NCI-H2107 treated with DMSO at 0.1 percent for 48 hours (cell line): ENCODE results near the gene SMIM3.

Experiments
- DNase-seq: peaks from one replicate; lab custom pipeline; 2025; ENCODE audit not compliant: unreplicated experiment; lab: John Stamatoyannopoulos, UW

SMIM3 gene

DNA sequence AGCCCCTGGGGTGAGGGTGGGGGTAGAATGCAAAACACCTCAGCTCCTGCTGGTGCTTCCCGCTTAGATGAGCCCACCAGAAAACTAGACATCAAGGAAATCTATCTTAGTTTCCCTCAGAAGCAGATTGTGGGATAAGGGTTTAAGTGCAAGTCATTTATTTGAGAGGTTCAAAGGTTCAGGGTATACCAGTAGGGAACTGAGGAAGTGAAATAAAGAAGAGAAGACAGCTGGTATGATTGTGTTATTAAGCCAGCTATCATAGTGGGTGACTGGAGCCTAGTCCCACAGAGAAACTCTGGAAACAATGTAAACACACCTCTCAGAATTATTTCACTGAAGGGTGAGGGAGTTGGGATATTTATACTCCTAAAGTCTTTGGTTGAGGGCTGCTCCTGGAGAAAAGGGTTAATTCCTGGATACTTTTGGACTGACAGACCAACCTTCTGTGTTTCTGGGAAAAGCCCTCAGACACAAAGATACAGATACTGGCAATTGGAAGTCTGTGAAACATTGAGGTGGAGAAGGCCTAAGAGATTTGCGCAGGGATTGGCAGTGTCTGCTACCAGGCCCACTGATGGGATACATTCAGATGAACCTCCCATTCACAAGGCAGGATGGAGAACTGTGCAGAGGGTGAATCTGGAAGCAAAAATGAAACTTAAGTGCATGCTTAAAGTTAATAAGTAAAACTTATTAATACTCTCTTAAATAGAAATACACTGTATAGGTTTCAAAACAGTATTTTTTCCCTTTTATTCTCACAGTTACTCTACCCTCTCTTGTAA is 13.4 kb upstream of the SMIM3 start:
- DNase-seq = no peak

DNA sequence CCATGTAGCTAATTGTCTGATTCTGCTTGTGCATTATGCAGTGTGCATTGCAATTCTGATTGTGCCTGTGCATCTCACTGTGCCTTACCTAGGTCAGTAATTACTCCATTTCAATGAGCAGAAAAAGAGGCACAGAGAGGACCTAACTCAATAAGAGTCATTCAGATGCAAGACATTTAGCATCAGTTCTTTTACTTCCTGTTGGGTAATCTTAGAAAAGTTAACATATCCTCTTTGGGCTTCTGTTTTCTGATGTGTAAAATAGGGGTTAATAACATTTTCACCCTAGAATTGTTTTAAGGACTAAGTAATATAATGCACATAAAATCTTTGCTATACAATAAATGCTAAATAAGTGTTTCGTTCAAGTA is 12.8 kb upstream of the SMIM3 start:
- no peak for DNase-seq

DNA sequence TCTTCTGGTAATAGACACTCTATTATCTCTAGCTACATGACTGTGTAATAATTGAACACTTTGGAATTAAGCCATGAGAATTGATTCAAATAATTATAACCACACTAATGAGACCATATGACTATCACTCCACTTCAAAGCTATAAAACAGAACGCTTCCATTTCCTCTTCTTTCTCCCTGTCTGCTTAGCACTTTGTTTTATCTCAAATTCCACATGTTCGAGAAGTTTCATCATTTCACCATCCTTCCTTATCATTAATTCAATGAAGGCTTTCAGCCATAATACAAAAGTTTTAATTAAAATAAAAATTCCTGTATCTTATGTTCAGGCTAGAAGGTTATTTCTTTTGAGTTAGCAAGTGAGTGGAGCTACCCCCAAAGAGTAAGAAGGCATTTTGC is 12.3 kb upstream of the SMIM3 start:
- DNase-seq = no peak

DNA sequence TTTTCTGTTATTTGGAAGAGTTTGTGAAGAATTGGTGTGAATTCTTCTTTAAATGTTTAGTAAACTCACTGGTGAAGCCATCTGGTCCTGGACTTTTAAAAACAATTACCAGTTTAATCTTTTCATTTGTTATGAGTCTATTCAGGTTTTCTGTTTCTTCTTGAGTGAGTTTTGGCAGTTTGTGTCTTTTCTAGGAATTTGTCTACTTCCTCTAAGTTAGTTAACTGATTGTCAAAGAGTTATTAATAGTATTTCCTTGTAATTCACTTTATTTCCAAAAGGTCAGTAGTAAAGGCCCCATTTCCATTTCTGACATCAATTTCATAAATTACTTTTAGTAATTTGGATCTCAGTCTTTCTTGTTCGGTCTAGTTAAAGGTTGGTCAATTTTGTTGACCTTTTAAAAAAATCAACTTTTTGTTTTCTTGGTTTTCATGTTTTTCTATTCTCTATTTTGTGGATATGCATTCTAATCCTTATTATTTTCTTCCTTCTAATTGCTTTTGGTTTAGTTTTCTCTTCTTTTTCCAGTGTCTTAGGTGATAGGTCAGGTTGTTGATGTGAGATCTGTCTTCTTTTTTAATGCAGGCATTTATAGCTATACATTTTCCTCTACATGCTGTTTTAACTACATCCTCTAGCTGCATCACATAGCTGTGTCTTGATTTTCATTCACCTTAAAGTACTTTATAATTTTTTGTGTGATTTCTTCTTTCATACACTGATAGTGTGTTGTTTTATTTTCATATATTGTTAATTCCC is 7.3 kb upstream of the SMIM3 start:
- no peak for DNase-seq

DNA sequence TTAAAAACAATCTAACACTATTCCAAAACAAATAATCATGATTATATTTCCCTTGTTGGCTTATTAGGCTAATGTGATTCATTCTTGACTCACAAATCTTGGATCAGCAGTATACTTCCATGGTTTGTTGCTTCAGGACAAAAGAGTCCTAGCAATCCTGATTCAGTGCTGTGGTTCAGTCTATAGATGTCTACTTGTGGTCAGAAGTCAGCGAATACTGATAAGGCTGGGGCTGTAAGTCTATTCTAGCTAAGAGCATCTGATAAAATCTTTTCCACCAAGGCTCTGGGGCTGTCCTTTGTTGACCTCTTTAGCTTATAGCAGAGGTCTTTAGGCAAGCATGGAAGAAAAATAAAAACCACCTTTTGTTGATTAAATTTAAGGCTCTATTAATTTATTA is 4.4 kb upstream of the SMIM3 start:
- no peak for DNase-seq

DNA sequence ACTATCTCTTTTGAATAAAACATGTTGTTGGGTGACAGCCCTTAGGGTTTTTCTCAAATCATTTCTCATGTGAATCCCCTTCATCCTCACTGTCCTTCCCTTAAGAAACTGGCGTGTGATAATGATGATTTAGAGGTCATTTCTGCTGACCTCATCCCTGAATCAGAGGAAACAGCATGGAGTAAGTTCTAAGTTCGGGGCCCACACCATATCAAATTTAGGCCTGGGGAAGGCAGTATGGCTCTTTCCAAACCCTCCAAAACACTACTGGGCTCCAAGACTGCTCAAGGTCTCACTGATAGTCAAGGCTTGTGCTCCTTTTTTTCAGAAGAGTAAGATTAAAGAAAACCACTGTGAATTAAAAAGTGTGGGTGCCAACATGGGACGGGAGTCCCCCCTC is 872 bp upstream of the SMIM3 start:
- DNase-seq = no peak

DNA sequence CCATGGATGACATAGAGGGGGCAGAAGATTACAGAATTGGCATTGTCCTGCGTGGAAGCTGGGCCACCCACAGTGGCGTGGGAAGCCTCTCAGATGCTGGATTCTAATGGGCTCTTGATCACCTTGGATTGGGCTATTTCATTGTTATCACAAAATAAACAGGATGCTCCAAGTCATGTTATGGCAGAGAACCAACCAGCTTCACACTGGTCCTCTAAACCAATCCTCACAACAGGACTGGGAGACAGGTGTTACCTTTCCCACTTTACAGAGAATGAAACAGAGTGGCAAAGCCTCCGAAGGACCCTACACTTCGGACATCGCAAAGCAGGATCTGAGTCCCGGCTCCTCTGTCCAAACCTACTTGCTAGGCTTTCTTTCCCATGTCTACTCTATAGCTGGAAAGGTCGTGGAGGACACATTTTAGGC is 455 bp upstream of the SMIM3 start:
- DNase-seq = no peak

DNA sequence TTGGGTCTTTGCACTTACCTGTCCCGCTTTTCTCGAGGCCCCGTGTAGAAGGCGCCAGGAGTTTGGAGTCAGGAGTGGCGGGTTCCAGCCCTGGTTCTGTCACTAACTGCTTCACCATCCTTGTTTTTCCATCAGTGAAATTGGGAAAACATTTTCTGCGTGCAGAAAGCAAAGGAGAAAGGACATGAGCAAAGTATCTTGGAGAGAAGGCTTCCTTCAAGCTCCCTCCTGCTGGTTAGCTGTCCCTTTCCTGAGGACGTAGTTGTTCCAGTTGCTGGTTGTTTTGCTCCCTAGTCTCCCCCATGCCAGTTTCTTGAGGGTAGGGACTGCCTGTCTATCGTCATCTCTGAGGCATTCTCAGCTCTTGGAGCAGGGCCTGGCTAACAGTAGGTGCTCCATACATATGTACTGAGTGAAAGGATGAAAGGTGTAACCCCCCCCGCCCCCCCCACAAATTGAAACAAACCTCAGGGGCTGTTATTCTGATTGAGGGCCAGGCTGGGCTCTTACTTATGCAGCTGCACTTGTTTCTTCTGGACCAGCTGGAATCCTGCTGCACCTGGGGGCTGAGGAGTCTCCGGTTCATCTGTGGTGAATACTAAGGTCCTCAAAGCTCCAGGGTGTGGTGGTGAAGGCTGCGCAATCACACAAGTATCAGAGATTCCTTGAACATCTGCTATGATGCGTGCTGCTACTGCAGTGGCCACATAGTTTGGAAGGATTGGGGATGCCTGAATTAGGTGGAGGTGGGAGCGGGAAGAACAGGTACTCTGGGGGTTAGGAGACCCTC is 1.0 kb downstream of the SMIM3 start:
- DNase-seq = no peak

DNA sequence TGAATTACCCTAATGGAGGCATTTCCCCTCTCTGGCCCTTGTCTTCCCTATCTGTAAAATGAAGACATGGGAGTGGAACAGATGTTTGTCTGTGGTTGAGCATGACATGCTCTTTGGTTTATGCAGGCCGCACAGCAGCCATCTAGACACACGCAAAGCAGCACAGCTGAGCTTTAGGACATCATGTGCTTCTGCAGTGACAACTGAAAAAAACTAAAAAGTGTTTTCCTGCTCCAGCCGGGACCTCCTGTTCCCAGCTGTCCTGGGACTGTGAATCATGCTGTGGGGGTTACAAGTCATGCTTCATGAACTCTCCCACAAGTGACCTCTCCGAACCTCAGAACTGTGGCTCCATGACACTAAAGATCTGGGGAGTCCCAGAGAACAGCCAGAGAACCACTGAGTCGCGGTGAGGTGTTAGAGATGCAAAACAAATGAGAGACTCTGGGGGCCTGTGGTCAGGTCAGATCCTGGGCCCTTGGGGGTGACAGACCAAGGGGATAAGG is 1.7 kb downstream of the SMIM3 start:
- DNase-seq = no peak

DNA sequence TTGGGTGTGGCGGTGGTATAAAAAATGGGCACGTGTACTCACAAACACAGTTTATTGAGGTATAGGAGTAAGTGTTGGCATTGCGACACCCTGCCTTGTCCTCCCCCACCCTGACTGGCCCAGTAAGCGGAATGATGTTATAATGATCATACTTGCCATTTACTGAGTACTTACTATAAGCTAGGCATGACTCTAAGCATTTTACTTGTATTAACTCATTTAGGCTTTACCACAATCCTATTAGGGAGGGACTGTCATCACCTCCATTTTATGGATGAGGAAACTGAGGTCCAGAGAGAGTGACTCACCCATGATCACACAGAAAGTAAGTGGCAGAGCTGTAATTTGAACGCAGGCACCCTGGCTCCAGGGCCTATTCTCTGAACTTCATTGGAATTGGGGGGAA is 2.3 kb downstream of the SMIM3 start:
- DNase-seq = no peak

DNA sequence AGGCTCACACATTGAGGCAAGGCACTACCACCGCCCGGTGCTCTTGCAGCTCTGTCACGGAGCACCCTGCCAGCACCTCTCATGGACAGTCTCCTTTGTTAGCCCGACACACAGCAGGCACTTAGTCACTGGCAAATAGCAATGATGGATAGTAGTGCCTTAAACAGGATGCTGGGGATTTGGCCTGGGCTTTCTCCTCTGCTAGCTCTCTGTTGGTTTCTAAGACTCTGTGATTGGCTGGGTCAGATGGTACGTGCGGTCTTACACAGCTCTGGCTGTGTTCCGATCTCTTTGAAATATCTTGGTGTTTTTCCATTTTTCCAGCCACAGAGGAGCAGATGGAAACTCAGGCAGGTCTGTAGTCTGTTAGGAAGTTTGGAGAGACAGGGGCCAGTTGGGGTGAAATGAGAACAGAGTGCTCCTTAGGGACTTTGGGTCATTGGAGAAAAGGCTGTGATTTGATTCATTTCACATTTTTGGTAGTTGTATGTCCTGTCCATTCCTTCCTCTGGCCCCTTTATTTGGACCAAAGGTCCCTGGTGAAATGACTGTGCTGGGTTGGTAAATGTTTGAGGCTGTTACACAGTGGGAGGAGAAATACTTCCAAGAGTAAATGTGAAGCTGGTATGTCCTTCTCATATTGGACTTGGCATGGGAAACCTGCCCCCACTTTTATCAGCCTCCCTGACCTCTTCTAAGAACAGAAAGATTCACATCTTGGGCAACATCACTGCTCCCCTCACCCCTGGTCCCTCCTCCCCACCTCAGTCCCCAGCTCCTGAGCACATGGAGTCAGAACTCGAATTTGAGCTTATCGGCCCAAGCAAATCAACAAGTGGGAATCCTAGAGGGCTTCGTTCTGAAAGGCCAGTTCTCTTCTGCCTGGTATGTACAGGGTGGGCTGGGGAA is 3.4 kb downstream of the SMIM3 start:
- no peak for DNase-seq

DNA sequence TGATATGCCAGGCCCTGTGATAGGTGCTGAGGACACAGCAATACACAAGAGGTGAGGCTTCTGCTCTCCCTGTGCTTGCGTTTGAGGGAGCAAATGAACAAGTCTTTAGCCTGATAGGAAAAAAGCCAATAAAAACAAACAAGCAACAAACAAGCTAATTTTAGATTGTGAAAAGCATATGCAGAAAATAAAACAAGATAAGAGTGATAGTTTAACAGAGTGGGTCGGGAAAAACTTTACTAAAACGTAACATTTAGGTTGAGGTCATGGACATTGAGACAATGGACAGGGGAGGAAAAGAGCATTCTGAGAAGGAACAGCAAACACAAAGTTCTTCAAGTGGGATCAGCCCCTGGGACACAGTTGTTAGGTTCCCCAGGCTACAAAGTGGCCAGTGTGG is 4.3 kb downstream of the SMIM3 start:
- DNase-seq = no peak

DNA sequence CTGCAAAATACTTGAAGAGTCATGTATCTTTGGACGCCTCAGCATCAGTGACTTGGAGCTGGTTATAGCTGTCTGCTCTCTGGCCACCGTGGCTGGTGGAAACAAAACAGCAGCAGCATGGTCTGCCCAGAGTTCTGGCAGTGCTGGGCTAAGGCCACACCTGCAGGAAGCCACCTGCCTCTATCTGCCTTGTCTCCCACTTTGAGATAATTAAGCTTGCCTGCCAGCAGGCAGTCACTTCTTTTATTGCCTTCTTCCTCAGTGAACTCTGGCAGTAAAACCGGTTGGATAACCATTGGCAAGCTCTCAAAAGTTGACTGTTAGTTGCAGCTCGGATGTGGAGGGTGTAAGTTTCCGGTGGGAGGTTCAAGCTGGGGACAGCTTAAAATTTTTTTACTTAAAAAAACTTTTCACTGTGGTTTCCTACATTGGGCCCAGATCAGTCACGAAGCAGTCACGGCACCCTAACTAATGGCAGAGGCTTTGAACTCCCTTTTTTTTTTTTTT is 4.9 kb downstream of the SMIM3 start:
- DNase-seq = no peak

DNA sequence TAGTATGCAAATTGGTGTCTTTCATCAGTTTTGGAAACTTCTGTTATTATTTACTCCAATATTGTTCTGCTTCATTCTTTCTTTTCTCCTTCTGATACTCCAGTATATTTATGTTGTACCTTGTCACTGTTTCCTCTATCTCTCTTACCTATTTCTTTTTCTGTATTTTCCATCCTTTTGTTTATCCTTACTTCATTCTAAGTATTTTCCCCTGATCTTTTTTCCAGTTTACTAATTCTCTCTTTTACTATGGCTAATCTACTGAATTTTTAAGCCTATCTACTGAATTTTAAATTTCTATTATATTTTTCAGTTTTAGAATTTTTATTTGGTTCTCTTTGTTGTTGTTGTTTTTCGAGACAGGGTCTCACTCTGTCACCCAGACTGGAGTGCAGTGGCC is 7.4 kb downstream of the SMIM3 start:
- DNase-seq = no peak

DNA sequence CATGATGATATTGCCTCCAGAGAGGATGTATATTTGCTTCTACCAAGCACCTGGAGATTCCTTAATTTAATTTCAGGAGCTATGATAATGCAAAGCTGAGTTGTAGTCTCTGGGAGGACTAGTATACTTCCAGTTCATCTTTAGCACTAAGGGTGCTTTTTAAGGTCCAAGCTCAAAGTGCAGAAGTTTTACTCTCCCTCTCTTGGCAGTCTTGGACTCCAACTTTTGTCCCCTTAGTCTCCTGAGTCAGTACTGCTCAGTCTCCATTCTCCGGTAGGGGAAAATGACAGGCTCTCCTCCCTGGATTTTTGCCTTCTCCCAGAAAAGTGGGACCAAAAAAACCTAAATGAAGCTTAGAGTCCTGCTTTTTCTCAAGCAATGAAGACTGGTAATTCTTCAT is 8.3 kb downstream of the SMIM3 start:
- DNase-seq = no peak

DNA sequence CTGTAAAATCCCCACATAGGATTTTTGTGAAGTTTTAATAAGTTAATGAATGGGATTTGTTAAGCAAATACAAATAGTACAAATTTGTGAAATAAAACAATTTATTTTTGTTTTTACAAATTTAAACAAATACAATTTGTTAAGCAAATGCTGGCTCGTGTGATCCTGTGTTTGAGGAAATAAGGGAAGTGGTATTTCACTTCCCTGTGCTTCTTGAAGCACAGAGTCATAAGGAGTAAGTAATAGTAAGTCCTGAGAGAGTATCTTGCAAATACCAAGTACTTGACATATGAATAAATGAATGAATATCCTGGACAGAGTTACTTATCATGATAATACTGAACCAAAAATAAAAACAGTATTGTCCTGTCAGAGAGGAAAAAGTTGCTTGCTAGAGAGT is 9.1 kb downstream of the SMIM3 start:
- no peak for DNase-seq

DNA sequence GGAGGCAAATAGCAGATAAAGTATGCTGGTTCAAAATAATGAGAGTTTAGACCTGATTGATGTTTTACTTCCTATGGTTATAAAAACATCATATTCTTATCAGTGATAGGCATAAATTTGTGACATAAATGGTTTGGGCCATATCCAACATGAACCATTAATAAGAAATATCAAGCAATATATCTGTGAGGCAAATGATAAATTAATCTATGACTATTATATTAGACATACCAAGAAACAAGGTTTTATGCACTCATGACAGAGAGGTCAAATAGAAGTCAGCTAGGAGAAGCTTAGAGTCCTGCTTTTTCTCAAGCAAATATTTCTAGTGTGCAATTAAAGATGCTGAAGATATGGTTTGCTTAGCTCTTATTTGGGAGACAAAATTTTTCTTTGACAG is 10.4 kb downstream of the SMIM3 start:
- no peak for DNase-seq

DNA sequence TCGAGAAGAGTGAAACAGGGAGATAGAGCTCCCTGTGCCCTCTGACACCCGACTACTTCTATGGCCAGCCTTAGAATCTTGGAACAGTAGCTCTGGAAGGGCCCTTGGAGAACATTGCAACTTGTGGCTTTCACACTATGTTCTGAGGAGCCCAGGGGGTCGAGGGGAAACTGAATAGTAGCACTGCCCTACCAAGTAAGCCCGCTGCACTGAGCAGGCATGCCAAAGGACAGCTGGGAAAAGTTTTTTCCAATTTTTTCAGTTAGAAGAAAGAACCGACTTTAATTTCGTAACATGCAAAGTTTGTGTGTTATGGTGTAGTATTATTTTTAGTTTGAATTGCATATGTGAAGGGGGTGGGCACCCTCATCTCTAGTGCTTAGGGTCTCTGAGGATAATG is 10.9 kb downstream of the SMIM3 start:
- DNase-seq = no peak

DNA sequence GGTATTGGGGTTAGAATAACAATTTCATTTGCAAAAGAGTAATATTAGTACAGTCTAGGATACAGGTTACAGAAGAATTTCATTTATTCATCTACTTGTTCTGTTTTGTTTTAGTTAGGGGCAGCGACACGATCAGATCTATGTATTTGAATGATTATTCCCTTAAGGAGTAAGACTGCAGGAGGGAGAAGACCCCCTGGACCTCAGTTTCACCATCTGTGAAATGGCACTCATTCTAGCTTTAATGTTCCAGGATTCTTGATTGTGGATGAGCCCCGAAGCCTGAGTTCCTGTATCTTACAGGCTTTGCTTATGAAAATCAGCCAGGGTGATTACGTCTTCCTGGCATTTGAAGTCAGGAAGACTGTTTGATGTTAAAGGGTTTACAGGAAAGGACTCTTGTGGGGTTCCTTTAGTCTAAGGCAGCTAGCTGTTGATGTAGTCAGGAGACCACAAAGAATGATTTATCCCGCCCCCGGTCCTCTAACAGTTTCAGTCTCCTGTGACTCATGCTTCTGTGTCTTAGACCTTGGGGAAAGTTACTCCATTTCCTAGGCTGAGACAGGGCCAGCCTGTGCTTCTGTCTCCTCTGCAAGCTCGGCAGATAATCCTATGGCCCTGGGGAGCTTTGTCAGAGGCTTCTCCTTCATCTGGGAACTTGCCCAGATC is 11.5 kb downstream of the SMIM3 start:
- no peak for DNase-seq

DNA sequence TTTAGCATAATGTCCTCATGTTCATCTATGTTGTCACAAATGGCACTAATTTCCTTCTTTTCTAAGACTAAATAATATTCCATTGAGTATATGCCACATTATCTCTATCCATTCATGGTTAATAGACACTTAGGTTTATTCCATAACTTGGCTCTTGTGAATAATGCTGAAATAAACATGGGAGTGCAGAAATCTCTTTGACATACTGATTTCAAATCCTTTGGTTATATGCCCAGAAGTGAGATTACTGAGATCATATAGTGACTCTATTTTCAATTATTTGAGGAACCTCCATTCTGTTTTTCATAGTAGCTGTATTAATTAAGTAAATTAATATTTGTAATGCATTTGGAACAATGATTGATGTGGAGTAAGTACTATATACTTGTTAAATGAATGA is 13.0 kb downstream of the SMIM3 start:
- DNase-seq = no peak
